SK-N-MC (cell line): ENCODE results near the gene ABCA6.

Experiments used
- EZH2 ChIP-seq: fragments of 200-600 bp; sonication (generic); IDR thresholded peaks from one replicate; pipeline ENCODE4 v1.6.1; 2017; ENCODE audit warnings: antibody characterized with exemption
- POLR2AphosphoS5 ChIP-seq: IDR thresholded peaks from 2 replicates; pipeline ENCODE4 v1.6.1; 2012; ENCODE audit warnings: mild to moderate bottlenecking, low read depth, low read length, borderline replicate concordance

- TF ChIP-seq EZH2, result no peak
- no peak for TF ChIP-seq POLR2AphosphoS5
These were observed 2.1 kb upstream of the ABCA6 start for GRCh38 chr17:69143683-69144231.
